Bronchial epithelial cell (primary cell): ENCODE results near the gene KLF8. TPM values are rescaled to one million over a fixed set of nuclear protein-coding genes. Genes with fewer than 3 reads are reported as not detected.

Experiments used
- DNase-seq: peaks from one replicate; pipeline ENCODE4 v3.0.0-alpha.2; 2010; ENCODE audit warnings: low read depth
- FAIRE-seq: peaks from 2 replicates; lab custom pipeline; 2011; peaks lifted over from hg19 to GRCh38; lab: Jason Lieb, UNC
- H3K27me3 ChIP-seq: 2 replicates; pipeline ENCODE4 v1.5.1; 2011; ENCODE audit warnings: low read length; ENCODE audit not compliant: control insufficient read depth, insufficient read depth
- H3K36me3 ChIP-seq: 2 replicates; pipeline ENCODE4 v1.5.1; 2011; ENCODE audit warnings: low read length; ENCODE audit not compliant: control insufficient read depth, insufficient read depth
- H3K4me3 ChIP-seq: 2 replicates; pipeline ENCODE4 v1.5.1; 2011; ENCODE audit warnings: mild to moderate bottlenecking, low read depth, low read length, control low read depth
- total RNA-seq: library from RNA; depleted of rRNA; stranded (reverse); fragments of >200 nt; gene quantifications from 2 replicates; pipeline ENCODE4 v1.2.1, GENCODE V29; 2014
- TF ChIP-seq, protein P1 (sequence below): IDR thresholded peaks from 2 replicates; pipeline ENCODE4 v1.5.1; 2011; ENCODE audit warnings: mild to moderate bottlenecking, moderate library complexity, low read length, control low read depth, inconsistent platforms; ENCODE audit not compliant: insufficient read depth, severe bottlenecking

Gene KLF8
- total RNA-seq, 1 donor from 2014 or later = 3.9 TPM

DNA sequence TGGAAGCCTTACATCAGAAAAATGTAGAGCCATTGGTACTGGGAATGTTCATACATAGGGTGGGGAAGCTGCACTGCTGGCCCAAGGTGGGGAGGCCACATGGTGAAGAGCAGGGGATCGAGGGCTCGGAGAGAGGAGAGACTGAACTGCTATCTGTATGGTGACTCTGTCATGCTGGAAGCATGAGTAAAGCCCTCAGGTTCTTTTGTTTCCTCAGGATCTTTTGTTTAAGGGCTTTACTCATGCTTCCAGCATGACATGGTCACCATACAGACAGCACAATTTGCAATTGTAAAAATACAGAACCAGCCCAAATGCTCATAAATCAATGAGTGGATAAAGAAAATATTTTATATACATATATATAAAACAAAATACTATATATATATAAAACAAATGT lies 78.4 kb downstream of the KLF8 start:
- no peak overlapping the region for H3K4me3 ChIP-seq
- DNase-seq = peak; percentile 53
- no peaks in the 10 kb centered on the region for H3K36me3 ChIP-seq
- no peaks in the 10 kb centered on the region for H3K27me3 ChIP-seq
- no peak for FAIRE-seq
- TF ChIP-seq, protein P1, sequence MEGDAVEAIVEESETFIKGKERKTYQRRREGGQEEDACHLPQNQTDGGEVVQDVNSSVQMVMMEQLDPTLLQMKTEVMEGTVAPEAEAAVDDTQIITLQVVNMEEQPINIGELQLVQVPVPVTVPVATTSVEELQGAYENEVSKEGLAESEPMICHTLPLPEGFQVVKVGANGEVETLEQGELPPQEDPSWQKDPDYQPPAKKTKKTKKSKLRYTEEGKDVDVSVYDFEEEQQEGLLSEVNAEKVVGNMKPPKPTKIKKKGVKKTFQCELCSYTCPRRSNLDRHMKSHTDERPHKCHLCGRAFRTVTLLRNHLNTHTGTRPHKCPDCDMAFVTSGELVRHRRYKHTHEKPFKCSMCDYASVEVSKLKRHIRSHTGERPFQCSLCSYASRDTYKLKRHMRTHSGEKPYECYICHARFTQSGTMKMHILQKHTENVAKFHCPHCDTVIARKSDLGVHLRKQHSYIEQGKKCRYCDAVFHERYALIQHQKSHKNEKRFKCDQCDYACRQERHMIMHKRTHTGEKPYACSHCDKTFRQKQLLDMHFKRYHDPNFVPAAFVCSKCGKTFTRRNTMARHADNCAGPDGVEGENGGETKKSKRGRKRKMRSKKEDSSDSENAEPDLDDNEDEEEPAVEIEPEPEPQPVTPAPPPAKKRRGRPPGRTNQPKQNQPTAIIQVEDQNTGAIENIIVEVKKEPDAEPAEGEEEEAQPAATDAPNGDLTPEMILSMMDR = no peak

DNA sequence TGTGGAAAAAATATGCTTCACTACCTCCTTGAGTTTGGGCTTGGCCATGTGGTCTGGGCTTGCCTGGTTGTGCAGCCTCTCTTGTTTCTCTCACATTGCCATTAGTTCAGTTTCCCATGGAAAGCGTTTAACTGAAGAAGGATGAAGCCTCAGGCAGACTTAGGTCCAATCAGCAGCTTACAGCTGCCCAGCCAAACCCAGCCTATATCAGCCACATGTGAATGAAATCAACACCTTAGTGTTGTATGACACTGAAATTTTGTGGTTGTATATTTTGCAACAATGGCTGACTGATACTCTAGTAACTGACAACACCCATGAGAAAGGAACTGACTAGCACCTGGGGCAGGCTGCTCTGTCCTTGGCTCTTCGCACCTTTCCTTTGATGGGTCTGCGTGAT lies 81.2 kb downstream of the KLF8 start:
- FAIRE-seq (peak; percentile 47), DNase-seq (peak; percentile 88)
- TF ChIP-seq, protein P1 = no peak
- Histone ChIP-seq H3K36me3 (no peaks in the 10 kb centered on the region), H3K4me3 (no peak overlapping the region), H3K27me3 (no peaks in the 10 kb centered on the region)

DNA sequence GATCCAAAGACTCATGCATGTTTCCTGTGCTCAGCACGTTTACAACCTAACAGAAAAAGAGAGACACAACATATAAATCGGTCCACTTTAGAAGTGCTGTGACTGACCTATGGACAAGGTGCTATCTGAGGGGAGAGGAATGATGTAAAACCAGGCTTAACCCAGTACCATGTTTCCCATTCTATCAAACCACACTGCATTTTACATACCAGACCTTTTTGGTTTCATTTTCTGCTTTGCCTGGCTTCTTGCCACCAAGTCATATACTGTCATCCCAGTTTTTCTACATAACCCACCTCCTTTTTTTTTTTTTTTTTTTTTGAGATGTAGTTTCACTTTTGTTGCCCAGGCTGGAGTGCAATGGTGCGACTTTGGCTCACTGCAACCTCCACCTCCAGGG lies 82.2 kb downstream of the KLF8 start:
- TF ChIP-seq, protein P1 = no peak
- Histone ChIP-seq H3K36me3 (no peaks in the 10 kb centered on the region), H3K4me3 (no peak overlapping the region), H3K27me3 (no peaks in the 10 kb centered on the region)
- FAIRE-seq (no peak), DNase-seq (no peak)

DNA sequence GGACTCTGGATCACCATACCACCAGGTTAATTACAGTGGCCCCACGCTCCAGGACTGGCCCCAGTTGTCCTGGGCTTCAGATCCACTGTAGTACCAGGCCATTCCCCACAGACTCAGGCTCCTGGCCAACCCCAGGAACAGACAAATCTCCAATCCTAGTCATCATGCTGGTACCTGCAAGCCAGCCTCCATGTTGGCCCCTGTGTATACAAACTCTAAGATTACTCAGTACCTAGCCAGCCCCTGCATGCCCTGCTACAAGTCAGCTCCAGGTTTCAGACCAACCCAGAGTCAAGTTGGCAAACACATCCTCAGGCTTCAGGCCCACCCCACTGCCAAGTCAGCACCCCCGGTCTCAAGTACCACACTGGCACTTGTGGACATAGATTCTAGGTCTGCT lies 85.9 kb downstream of the KLF8 start:
- Histone ChIP-seq H3K4me3 (no peak overlapping the region), H3K36me3 (no peaks in the 10 kb centered on the region), H3K27me3 (no peaks in the 10 kb centered on the region)
- peak; percentile 88 for DNase-seq
- TF ChIP-seq, protein P1 = no peak
- FAIRE-seq = no peak

DNA sequence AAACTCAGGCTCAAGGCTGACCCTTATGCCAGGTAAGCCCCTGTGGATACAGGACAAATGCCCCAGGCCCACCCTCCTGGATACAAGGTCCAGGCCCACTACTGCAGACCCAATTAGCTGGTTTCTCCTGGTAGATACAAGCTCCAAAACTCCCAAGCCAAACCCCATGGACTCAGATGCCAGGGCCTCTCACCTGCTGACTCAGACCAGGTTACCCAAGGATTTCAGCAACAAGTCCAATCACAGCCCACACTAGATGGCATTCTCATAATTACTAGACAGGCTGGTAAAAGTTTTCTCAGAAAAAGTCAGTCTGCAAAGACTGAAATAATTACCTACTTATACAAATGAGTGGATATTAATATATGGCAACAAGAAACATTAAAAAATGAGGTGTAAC lies 87.0 kb downstream of the KLF8 start:
- H3K27me3 ChIP-seq = no peaks in the 10 kb centered on the region
- peak; percentile 66 for DNase-seq
- TF ChIP-seq, protein P1 = no peak
- H3K36me3 ChIP-seq = no peaks in the 10 kb centered on the region
- FAIRE-seq = no peak
- H3K4me3 ChIP-seq = no peak overlapping the region
